B cell (primary cell): ENCODE measurements around the gene TUBAL3. TPM values are rescaled to one million over a fixed set of nuclear protein-coding genes. Genes with fewer than 3 reads are reported as not detected.

Source experiments
- ATAC-seq: fragments of 200-7000 bp; cut with Tn5 transposase; one replicate; pipeline ENCODE4 v1.10.0; 2021; ENCODE audit warnings: low read depth, mild to moderate bottlenecking, moderate number of reproducible peaks, moderate library complexity
- CTCF ChIA-PET: fragments of 350-600 bp; sonication (Branson Sonifier 250); formaldehyde crosslinking; loops from one replicate; lab custom pipeline; 2021; ENCODE audit warnings: antibody characterized with exemption, inconsistent platforms; lab: Charles Lee
- POLR2A ChIA-PET: fragments of 350-600 bp; sonication (Branson Sonifier 250); formaldehyde crosslinking; loops from one replicate; lab custom pipeline; 2021; ENCODE audit warnings: antibody characterized with exemption; lab: Charles Lee
- DNase-seq: peaks from one replicate; pipeline ENCODE4 v3.0.0; 2013
- H2AFZ ChIP-seq: 2 replicates; pipeline ENCODE4 v1.6.1; 2012; ENCODE audit warnings: mild to moderate bottlenecking, low read depth, low read length; ENCODE audit not compliant: insufficient read depth, poor library complexity, severe bottlenecking
- H3K27ac ChIP-seq, 2 donors: 1 replicate in 1 of 2; 2 replicates in 1 of 2; pipeline ENCODE4 v1.5.1; 2012 to 2013; ENCODE audit warnings: low read length in 2 of 2, mild to moderate bottlenecking in 2 of 2, moderate library complexity in 1 of 2
- H3K27me3 ChIP-seq, 4 experiments: fragments of 200-600 bp in 1 of 4; sonication (generic) in 1 of 4; replicated peaks in 1 of 4; 1 replicate in 2 of 4; 2 replicates in 2 of 4; pipeline versions ENCODE4 v1.6.1 to v1.7.0; 2013 to 2016; ENCODE audit warnings: low read length in 3 of 4, mild to moderate bottlenecking in 2 of 4, mixed read lengths in 1 of 4, moderate library complexity in 1 of 4; ENCODE audit not compliant: insufficient read depth in 4 of 4, control insufficient read depth in 3 of 4; ENCODE audit errors: control extremely low read depth in 1 of 4
- H3K36me3 ChIP-seq, 2 experiments: replicated peaks in 1 of 2; 1 replicate in 1 of 2; 2 replicates in 1 of 2; pipeline versions ENCODE4 v1.6.1 to v1.7.1; 2013; ENCODE audit warnings: low read length in 1 of 2; ENCODE audit not compliant: insufficient read depth in 2 of 2, control insufficient read depth in 1 of 2; ENCODE audit errors: control extremely low read depth in 1 of 2, extremely low read depth in 1 of 2
- H3K4me1 ChIP-seq, 2 donors: fragments of 200-600 bp in 1 of 2; sonication (generic) in 1 of 2; 1 replicate in 1 of 2; 2 replicates in 1 of 2; pipeline versions ENCODE4 v1.5.1 to v1.6.1; 2013 to 2017; ENCODE audit warnings: low read length in 2 of 2; ENCODE audit not compliant: control insufficient read depth in 2 of 2, insufficient read depth in 2 of 2
- H3K4me2 ChIP-seq: replicated peaks from 2 replicates; pipeline ENCODE3; 2012; ENCODE audit warnings: mild to moderate bottlenecking, low read depth, low read length; ENCODE audit not compliant: poor library complexity, severe bottlenecking
- H3K4me3 ChIP-seq, 5 experiments: fragments of 200-600 bp in 1 of 5; sonication (generic) in 1 of 5; 1 replicate in 3 of 5; 2 replicates in 2 of 5; pipeline versions ENCODE4 v1.5.1 to v1.7.0; 2011 to 2016; ENCODE audit warnings: low read length in 4 of 5, mild to moderate bottlenecking in 4 of 5, low read depth in 2 of 5, control low read depth in 1 of 5, moderate library complexity in 1 of 5; ENCODE audit not compliant: insufficient read depth in 1 of 5; ENCODE audit errors: control extremely low read depth in 1 of 5, extremely low read depth in 1 of 5
- H3K79me2 ChIP-seq: fragments of 200-600 bp; sonication (generic); one replicate; pipeline ENCODE4 v1.6.0; 2016; ENCODE audit warnings: low read length; ENCODE audit not compliant: control insufficient read depth, insufficient read depth
- H3K9ac ChIP-seq: fragments of 200-600 bp; sonication (generic); 2 replicates; pipeline ENCODE4 v1.6.1; 2017; ENCODE audit warnings: mild to moderate bottlenecking, low read length, moderate library complexity
- H3K9me3 ChIP-seq, 3 donors: one replicate each; pipeline versions ENCODE4 v1.6.1 to v1.7.1; 2013; ENCODE audit warnings: low read length in 2 of 3; ENCODE audit not compliant: control insufficient read depth in 2 of 3, insufficient read depth in 1 of 3; ENCODE audit errors: control extremely low read depth in 1 of 3
- H4K20me1 ChIP-seq: 2 replicates; pipeline ENCODE4 v1.6.0; 2012; ENCODE audit warnings: mild to moderate bottlenecking, low read length; ENCODE audit not compliant: insufficient read depth, control insufficient read depth, poor library complexity, severe bottlenecking
- H3K27ac Mint-ChIP-seq: one replicate; pipeline ENCODE4 v1.8.0; 2021; ENCODE audit warnings: mixed read lengths
- H3K27me3 Mint-ChIP-seq: one replicate; pipeline ENCODE4 v1.8.0; 2021; ENCODE audit warnings: mixed read lengths
- H3K4me1 Mint-ChIP-seq: one replicate; pipeline ENCODE4 v1.8.0; 2021; ENCODE audit warnings: mixed read lengths
- H3K4me3 Mint-ChIP-seq: one replicate; pipeline ENCODE4 v1.8.0; 2021; ENCODE audit warnings: mixed read lengths
- H3K9me3 Mint-ChIP-seq: one replicate; pipeline ENCODE4 v1.8.0; 2022; ENCODE audit warnings: mixed read lengths; ENCODE audit not compliant: insufficient read depth
- EZH2 ChIP-seq: IDR thresholded peaks from 2 replicates; pipeline ENCODE4 v1.6.1; 2012; ENCODE audit warnings: borderline replicate concordance, low read depth, mild to moderate bottlenecking, moderate library complexity, low read length; ENCODE audit not compliant: insufficient read depth, poor library complexity, severe bottlenecking
- WGBS: methylation state at CpG from one replicate; pipeline ENCODE4 v1.1.5; 2013; ENCODE audit warnings: missing lambda C conversion rate; ENCODE audit not compliant: insufficient coverage; 5-methylcytosine and 5-hydroxymethylcytosine counted together
- intact Hi-C: fragments of 100-400 bp; cut with micrococcal nuclease; formaldehyde crosslinking; loops from one replicate; pipeline ENCODE4 v1.10.0; 2022
- polyA plus RNA-seq: library from polyadenylated mRNA; depleted of rRNA; stranded (reverse); fragments of >200 nt; gene quantifications from 2 replicates; pipeline ENCODE4 v1.2.3, GENCODE V29; 2012
- total RNA-seq, 2 donors: library from RNA; stranded (reverse); fragments of 120-200 nt in 1 of 2; gene quantifications; 1 replicate in 1 of 2; 2 replicates in 1 of 2; pipeline versions ENCODE4 v1.2.3 to v1.2.4, GENCODE V29; 2013 to 2022
- TF ChIP-seq, protein P1 (sequence below): fragments of 200-600 bp; IDR thresholded peaks from one replicate; pipeline ENCODE4 v1.8.0; 2022; ENCODE audit warnings: antibody characterized with exemption, mild to moderate bottlenecking

The TUBAL3 gene
- total and polyA plus RNA-seq, 2 donors (not counting 1 experiment from before 2014, with no cell fraction given): not detected

- H3K27me3 ChIP-seq: peaks cover 0 to 8% (median 3%) of the 10 kb centered on the region in 4 experiments
- Mint-ChIP-seq H3K27ac (no peak overlapping the region), H3K27me3 (peaks cover 17% of the 10 kb centered on the region), H3K4me3 (no peak overlapping the region), H3K9me3 (no peaks in the 10 kb centered on the region), H3K4me1 (no peaks in the 10 kb centered on the region)
- ChIA-PET CTCF (no interaction called here), POLR2A (no interaction called here)
- peaks cover 0 to 3% (median 0%) of the 10 kb centered on the region in 3 donors for H3K9me3 ChIP-seq
- H3K4me1 ChIP-seq: peaks cover under 1% of the 10 kb centered on the region in 2 donors
- H3K79me2 ChIP-seq: no peaks in the 10 kb centered on the region
- ATAC-seq (no peak), DNase-seq (no peak)
- H3K36me3 ChIP-seq: no peaks in the 10 kb centered on the region
- no peaks in the 10 kb centered on the region for H4K20me1 ChIP-seq
- no peak overlapping the region for H3K27ac ChIP-seq
- no CpG with 5 or more reads among the region's 1 CpG for WGBS
- intact Hi-C loops: no loop called here
- no peak for TF ChIP-seq EZH2
- TF ChIP-seq, protein P1, sequence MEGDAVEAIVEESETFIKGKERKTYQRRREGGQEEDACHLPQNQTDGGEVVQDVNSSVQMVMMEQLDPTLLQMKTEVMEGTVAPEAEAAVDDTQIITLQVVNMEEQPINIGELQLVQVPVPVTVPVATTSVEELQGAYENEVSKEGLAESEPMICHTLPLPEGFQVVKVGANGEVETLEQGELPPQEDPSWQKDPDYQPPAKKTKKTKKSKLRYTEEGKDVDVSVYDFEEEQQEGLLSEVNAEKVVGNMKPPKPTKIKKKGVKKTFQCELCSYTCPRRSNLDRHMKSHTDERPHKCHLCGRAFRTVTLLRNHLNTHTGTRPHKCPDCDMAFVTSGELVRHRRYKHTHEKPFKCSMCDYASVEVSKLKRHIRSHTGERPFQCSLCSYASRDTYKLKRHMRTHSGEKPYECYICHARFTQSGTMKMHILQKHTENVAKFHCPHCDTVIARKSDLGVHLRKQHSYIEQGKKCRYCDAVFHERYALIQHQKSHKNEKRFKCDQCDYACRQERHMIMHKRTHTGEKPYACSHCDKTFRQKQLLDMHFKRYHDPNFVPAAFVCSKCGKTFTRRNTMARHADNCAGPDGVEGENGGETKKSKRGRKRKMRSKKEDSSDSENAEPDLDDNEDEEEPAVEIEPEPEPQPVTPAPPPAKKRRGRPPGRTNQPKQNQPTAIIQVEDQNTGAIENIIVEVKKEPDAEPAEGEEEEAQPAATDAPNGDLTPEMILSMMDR: no peak
- H3K9ac ChIP-seq: no peak overlapping the region
- no peak overlapping the region for H2AFZ ChIP-seq
- no peak overlapping the region for H3K4me3 ChIP-seq
- no peak overlapping the region for H3K4me2 ChIP-seq
Observed at GRCh38 chr10:5406918-5407317, 2.3 kb upstream of the TUBAL3 start.

DNA sequence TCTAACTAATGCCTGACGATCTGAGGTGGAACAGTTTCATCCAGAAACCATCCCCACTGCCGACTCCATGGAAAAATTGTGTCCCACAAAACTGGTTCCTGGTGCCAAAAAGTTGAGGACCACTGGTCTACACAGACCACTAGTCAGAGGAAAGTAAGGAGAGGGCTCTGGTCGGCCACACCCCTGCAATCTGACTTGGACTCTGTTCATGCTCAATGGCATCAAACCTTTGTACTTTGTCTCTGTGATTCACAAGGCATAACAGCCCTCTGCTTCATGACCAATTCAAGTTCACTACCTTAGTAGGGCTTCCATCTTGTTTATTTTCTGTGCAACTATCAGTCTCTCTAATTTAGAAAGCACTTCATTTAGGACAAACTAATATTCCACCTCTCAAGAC lies 1.8 kb downstream of the TUBAL3 start:
- Histone ChIP-seq H3K79me2 (no peaks in the 10 kb centered on the region), H3K27me3 (peaks cover 0 to 2% (median under 1%) of the 10 kb centered on the region in 4 experiments), H4K20me1 (no peaks in the 10 kb centered on the region), H3K9ac (no peak overlapping the region), H3K27ac (no peak overlapping the region), H3K4me1 (no peaks in the 10 kb centered on the region), H3K36me3 (no peaks in the 10 kb centered on the region), H3K4me3 (no peak overlapping the region), H3K4me2 (no peak overlapping the region), H2AFZ (no peak overlapping the region), H3K9me3 (no peaks in the 10 kb centered on the region)
- Mint-ChIP-seq H3K27me3 (peaks cover 21% of the 10 kb centered on the region), H3K27ac (no peak overlapping the region), H3K4me1 (no peaks in the 10 kb centered on the region), H3K9me3 (no peaks in the 10 kb centered on the region), H3K4me3 (no peak overlapping the region)
- 100% methylated on average over 1 of the region's 3 CpGs for WGBS
- DNase-seq: no peak
- ChIA-PET POLR2A (no interaction called here), CTCF (no interaction called here)
- intact Hi-C loops: no loop called here
- TF ChIP-seq, protein P1: no peak
- TF ChIP-seq EZH2: no peak
- ATAC-seq: no peak
